Peyer's patch (tissue), 4 donors: ENCODE data around the gene ZNF891. TPM values are rescaled to one million over a fixed set of nuclear protein-coding genes. Genes with fewer than 3 reads are reported as not detected.
A peak's percentile ranks its signal among the peaks of the same experiment; 100 is the strongest.

Source experiments
- DNase-seq, 3 donors: peaks; one replicate each; pipeline ENCODE4 v3.0.0-alpha.2; 2017 to 2019
- H3K27ac ChIP-seq, 4 donors: fragments of 200-600 bp; sonication (generic); one replicate each; pipeline ENCODE4 v1.5.1; 2016 to 2019
- H3K27me3 ChIP-seq, 2 donors: fragments of 200-600 bp; sonication (generic); one replicate each; pipeline ENCODE4 v1.5.1; 2019
- H3K36me3 ChIP-seq, 3 donors: fragments of 200-600 bp; sonication (generic); one replicate each; pipeline ENCODE4 v1.5.1; 2016 to 2019
- H3K4me1 ChIP-seq, 4 donors: fragments of 200-600 bp; sonication (generic); one replicate each; pipeline ENCODE4 v1.5.1; 2016 to 2019
- H3K4me3 ChIP-seq, 4 donors: fragments of 200-600 bp; sonication (generic); 1 replicate in 3 of 4; 2 replicates in 1 of 4; pipeline ENCODE4 v1.5.1; 2016 to 2019; ENCODE audit warnings: mild to moderate bottlenecking in 1 of 4
- H3K9me3 ChIP-seq, 4 donors: fragments of 200-600 bp; sonication (generic); one replicate each; pipeline ENCODE4 v1.5.1; 2016 to 2019; ENCODE audit warnings: mild to moderate bottlenecking in 1 of 4
- POLR2A ChIP-seq, 2 donors: fragments of 450-650 bp; IDR thresholded peaks; one replicate each; pipeline ENCODE4 v1.5.1; 2017; ENCODE audit warnings: antibody characterized with exemption in 2 of 2, mild to moderate bottlenecking in 2 of 2, moderate library complexity in 2 of 2
- total RNA-seq, 4 donors: library from RNA; depleted of rRNA; stranded (reverse); fragments of >200 nt; gene quantifications; one replicate each; pipeline ENCODE4 v1.1.0, GENCODE V29; 2016
- TF ChIP-seq, protein P1 (sequence below), 6 experiments: fragments of 450-650 bp in 4 of 6; fragments of 200-600 bp in 2 of 6; sonication (generic) in 1 of 6; IDR thresholded peaks; one replicate each; pipeline ENCODE4 v1.5.1; 2017 to 2019; ENCODE audit warnings: antibody characterized with exemption in 6 of 6, mild to moderate bottlenecking in 3 of 6, moderate library complexity in 1 of 6

The ZNF891 gene
- total RNA-seq, 4 donors from 2014 or later: 2.3 to 5.0 (median 3.5) TPM

DNA sequence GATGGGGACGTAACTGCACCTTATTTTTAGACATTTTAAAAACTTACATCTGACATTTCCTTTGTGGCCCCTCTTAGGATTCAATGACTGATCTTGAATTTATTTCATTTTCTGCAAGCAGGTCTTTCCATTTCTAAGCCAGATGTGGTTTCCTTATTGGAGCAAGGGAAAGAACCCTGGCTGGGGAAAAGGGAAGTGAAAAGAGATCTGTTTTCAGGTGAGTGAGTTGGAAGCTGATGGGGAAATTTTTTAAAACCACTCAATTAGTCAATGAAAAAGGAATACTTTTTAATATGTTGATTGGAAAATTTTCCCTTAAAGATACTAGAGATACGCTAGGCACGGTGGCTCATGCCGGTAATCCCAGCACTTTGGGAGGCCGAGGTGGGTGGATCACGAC is 46.7 kb downstream of the ZNF891 start:
- no peak for DNase-seq
- no peak overlapping the region for H3K27ac ChIP-seq
- peaks cover 0 to 4% (median 3%) of the 10 kb centered on the region in 4 donors for H3K4me1 ChIP-seq
- no peak overlapping the region for H3K4me3 ChIP-seq
- peaks cover 3 to 68% (median 5%) of the 10 kb centered on the region in 3 donors for H3K36me3 ChIP-seq
- H3K9me3 ChIP-seq: peaks cover 0 to 81% (median 23%) of the 10 kb centered on the region in 4 donors
- no peaks in the 10 kb centered on the region for H3K27me3 ChIP-seq
- TF ChIP-seq, protein P1, sequence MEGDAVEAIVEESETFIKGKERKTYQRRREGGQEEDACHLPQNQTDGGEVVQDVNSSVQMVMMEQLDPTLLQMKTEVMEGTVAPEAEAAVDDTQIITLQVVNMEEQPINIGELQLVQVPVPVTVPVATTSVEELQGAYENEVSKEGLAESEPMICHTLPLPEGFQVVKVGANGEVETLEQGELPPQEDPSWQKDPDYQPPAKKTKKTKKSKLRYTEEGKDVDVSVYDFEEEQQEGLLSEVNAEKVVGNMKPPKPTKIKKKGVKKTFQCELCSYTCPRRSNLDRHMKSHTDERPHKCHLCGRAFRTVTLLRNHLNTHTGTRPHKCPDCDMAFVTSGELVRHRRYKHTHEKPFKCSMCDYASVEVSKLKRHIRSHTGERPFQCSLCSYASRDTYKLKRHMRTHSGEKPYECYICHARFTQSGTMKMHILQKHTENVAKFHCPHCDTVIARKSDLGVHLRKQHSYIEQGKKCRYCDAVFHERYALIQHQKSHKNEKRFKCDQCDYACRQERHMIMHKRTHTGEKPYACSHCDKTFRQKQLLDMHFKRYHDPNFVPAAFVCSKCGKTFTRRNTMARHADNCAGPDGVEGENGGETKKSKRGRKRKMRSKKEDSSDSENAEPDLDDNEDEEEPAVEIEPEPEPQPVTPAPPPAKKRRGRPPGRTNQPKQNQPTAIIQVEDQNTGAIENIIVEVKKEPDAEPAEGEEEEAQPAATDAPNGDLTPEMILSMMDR (IDR thresholded peaks at IDR 0.05): no peak
- TF ChIP-seq POLR2A (IDR thresholded peaks at IDR 0.05): no peak

DNA sequence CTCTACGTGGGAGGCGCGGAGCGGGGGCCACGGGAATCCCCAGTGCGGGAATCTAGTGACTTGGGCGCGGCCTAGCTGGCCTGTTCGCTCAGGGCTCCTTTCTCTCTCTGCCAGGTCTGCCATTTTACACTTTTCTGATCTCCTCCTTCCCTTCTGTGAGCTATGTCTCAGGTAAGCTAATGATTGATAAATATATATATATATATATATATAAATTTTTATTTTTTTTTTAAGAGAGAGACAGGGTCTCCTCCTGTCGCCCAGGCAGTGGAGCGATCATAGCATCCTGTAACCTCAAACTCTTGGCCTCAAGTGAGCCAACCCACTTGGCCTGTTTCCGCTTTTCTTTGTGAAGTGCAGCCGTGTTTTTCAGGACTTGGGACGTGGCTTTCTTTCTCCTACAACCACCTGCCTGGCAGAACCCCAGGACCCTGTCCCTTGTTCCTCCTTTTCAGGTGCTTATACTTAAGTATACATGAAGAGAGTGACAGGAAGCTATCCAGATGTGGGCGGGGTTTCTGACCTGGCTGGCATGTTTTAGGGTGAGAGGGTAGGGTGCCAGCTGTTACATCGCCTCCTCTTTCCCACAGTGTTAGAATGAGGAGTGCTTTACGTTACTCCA is 48.8 kb downstream of the ZNF891 start:
- TF ChIP-seq, protein P1 (IDR thresholded peaks at IDR 0.05): no peak
- TF ChIP-seq POLR2A (IDR thresholded peaks at IDR 0.05): no peak
- H3K4me3 ChIP-seq: peak overlapping the region; percentile 66 to 94 (median 72)
- DNase-seq: no peak
- peak overlapping the region; percentile 92 to 99 (median 96) for H3K27ac ChIP-seq
- peaks cover 3 to 47% (median 5%) of the 10 kb centered on the region in 3 donors for H3K36me3 ChIP-seq
- H3K9me3 ChIP-seq: peaks cover 0 to 80% (median 26%) of the 10 kb centered on the region in 4 donors
- no peaks in the 10 kb centered on the region for H3K27me3 ChIP-seq
- peaks cover 0 to 4% (median 3%) of the 10 kb centered on the region in 4 donors for H3K4me1 ChIP-seq

DNA sequence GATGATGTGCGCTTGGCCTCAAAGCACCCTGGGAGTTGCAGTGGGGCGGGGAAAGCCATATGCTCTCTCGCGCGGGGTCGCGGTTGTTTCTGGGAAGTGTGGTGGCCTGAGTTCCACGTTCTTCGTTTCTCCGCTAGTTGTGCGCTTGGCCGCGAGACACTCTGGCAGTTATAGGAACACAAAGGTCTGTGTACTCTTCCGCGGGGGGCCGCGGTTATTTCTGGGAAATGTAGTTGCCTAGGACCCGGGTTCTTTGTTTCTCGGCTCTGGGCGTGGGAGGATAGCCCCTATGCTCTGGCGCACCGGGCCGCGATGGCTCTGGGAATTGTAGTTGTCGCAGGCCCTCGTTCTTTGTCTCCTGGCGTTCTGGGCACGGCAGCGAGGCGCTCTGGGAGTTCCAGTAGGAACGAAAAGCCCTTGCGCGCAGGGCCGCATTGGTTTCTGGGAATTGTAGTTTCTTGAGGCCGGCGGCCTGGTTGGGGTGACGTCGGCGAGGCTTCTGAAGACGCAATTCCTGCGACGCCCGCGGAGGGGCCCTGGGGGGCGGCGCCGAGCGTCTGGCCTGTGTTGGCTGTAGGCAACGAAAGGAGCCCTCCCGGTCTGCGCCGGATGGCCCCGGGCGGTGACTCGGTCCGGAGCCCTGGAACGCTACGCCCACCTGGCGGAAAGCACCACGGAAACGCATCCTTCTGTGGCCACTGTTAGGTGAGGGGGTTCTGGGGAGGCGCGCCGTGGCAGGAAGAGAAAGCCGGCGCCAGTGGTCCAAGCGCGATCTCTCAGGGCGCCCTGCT is 49.5 kb downstream of the ZNF891 start, which contains the start of gene ZNF140:
Gene ZNF140 (plus strand): TSS at position 556 of the 791 bp plus-strand sequence. CDS start 398 bp downstream, outside the sequence.
- peaks cover 0 to 80% (median 26%) of the 10 kb centered on the region in 4 donors for H3K9me3 ChIP-seq
- TF ChIP-seq POLR2A (IDR thresholded peaks at IDR 0.05): peak; percentile 32 to 41
- TF ChIP-seq, protein P1 (IDR thresholded peaks at IDR 0.05): peak; percentile 17 to 52 (median 40)
- H3K4me3 ChIP-seq: peak within 1 kb of the TSS; percentile 66 to 94 (median 72)
- H3K27ac ChIP-seq: peak within 1 kb of the TSS; percentile 92 to 99 (median 96)
- no peaks in the 10 kb centered on the region for H3K27me3 ChIP-seq
- peak; percentile 93 to 98 (median 96) for DNase-seq
- peaks cover 0 to 40% (median 1%) of the 10 kb centered on the region in 3 donors for H3K36me3 ChIP-seq
- peaks cover 0 to 4% (median 3%) of the 10 kb centered on the region in 4 donors for H3K4me1 ChIP-seq

DNA sequence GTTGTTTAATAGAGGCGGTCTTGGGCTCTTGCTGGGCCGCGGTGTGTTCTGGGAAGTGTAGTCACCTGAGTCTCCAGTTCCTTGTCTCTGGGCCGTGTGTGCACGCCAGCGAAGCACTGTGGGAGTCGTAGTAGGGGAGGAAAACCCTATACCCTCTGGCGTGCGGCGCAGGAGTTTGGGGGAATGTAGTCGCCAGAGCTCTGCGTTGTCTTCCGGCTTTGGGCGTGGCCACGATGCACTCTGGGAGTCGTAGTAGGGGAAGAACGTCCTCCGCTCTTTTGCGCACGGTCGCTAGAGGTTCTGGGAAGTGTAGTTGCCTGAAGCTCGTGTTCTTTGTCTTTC is 50.1 kb downstream of the ZNF891 start:
- peak; percentile 97 to 99 (median 97) for DNase-seq
- Histone ChIP-seq H3K4me1 (peaks cover 0 to 4% (median 3%) of the 10 kb centered on the region in 4 donors), H3K27me3 (no peaks in the 10 kb centered on the region), H3K4me3 (peak overlapping the region; percentile 66 to 94 (median 72)), H3K9me3 (peaks cover 0 to 80% (median 24%) of the 10 kb centered on the region in 4 donors), H3K27ac (peak overlapping the region; percentile 92 to 99 (median 96)), H3K36me3 (peaks cover 0 to 34% (median 0%) of the 10 kb centered on the region in 3 donors)
- no peak for TF ChIP-seq POLR2A (IDR thresholded peaks at IDR 0.05)
- TF ChIP-seq, protein P1 (IDR thresholded peaks at IDR 0.05): peak in 1 of 6 experiments; percentile 7

- H3K4me3 ChIP-seq: no peak overlapping the region
- H3K9me3 ChIP-seq: peaks cover 0 to 89% (median 35%) of the 10 kb centered on the region in 4 donors
- H3K27me3 ChIP-seq: no peaks in the 10 kb centered on the region
- no peak for DNase-seq
- no peaks in the 10 kb centered on the region for H3K36me3 ChIP-seq
- no peaks in the 10 kb centered on the region for H3K4me1 ChIP-seq
- no peak for TF ChIP-seq POLR2A (IDR thresholded peaks at IDR 0.05)
- TF ChIP-seq, protein P1 (IDR thresholded peaks at IDR 0.05): no peak
- no peak overlapping the region for H3K27ac ChIP-seq
These were observed 56.2 kb downstream of the ZNF891 start for GRCh38 chr12:133073836-133074235.
